HG03565 (cell line): ENCODE data around the gene OR1N1.
"Not testable (repeated sequence)": the region's sequence is repeated elsewhere in the genome, so short reads cannot be mapped to it uniquely, and the experiment has no call there.

Source experiments
- ATAC-seq: cut with Tn5 transposase; IDR thresholded peaks from one replicate; pipeline ENCODE4 v1.9.1; 2021; ENCODE audit warnings: mild to moderate bottlenecking, moderate library complexity; ENCODE audit not compliant: unreplicated experiment

The OR1N1 gene

GRCh38 chr9:122527193-122527592 is at the start of gene OR1N1:
Gene OR1N1, minus strand, starts transcription at chr9:122527293. Its CDS starts 0 bp downstream, at chr9:122527293.
- no peak for ATAC-seq

GRCh38 chr9:122572456-122572855 is 45.4 kb upstream of the OR1N1 start:
- peak; percentile 53 for ATAC-seq

- no peak for ATAC-seq
These were observed 40.8 kb upstream of the OR1N1 start for GRCh38 chr9:122567901-122568300.

- ATAC-seq = no peak
These were observed 35.2 kb upstream of the OR1N1 start for GRCh38 chr9:122562134-122562760.

- ATAC-seq = no peak
These were observed 34.4 kb upstream of the OR1N1 start for GRCh38 chr9:122561446-122561845.

GRCh38 chr9:122552812-122553211 is 25.7 kb upstream of the OR1N1 start, which contains the start of gene OR1N2:
Gene OR1N2, plus strand, starts transcription at chr9:122553112. Its CDS starts 100 bp downstream, at chr9:122553212.
- no peak for ATAC-seq

GRCh38 chr9:122551371-122551770 is 24.3 kb upstream of the OR1N1 start:
- no peak for ATAC-seq

- ATAC-seq = no peak
These were observed 19.1 kb upstream of the OR1N1 start for GRCh38 chr9:122546196-122546595.

- no peak for ATAC-seq
These were observed 11.7 kb upstream of the OR1N1 start for GRCh38 chr9:122538757-122539156.

- ATAC-seq = not testable (repeated sequence)
These were observed 10.0 kb upstream of the OR1N1 start for GRCh38 chr9:122537066-122537465.

- ATAC-seq = no peak
These were observed 9.0 kb upstream of the OR1N1 start for GRCh38 chr9:122536134-122536533.

GRCh38 chr9:122531157-122531556 is 4.1 kb upstream of the OR1N1 start:
- not testable (repeated sequence) for ATAC-seq

- no peak for ATAC-seq
These were observed 491 bp downstream of the OR1N1 start for GRCh38 chr9:122526602-122527001.

- no peak for ATAC-seq
These were observed 7.7 kb downstream of the OR1N1 start for GRCh38 chr9:122519376-122519775.

GRCh38 chr9:122518841-122519240 is 8.3 kb downstream of the OR1N1 start, which contains the start of gene OR1J4:
Gene OR1J4, plus strand, starts transcription at chr9:122519141. Its CDS starts 0 bp downstream, at chr9:122519141.
- no peak for ATAC-seq

GRCh38 chr9:122518226-122518625 is 8.9 kb downstream of the OR1N1 start:
- no peak for ATAC-seq

GRCh38 chr9:122510502-122510901 is 16.6 kb downstream of the OR1N1 start, which contains the start of gene OR1J2:
Gene OR1J2, plus strand, starts transcription at chr9:122510802. Its CDS starts 0 bp downstream, at chr9:122510802.
- ATAC-seq = no peak

- no peak for ATAC-seq
These were observed 20.1 kb downstream of the OR1N1 start for GRCh38 chr9:122506964-122507363.

- ATAC-seq = no peak
These were observed 28.2 kb downstream of the OR1N1 start for GRCh38 chr9:122498883-122499288.

GRCh38 chr9:122479062-122479461 is 48.0 kb downstream of the OR1N1 start:
- ATAC-seq = no peak

GRCh38 chr9:122477826-122478225 is 49.3 kb downstream of the OR1N1 start, which contains the start of gene OR1J1:
Gene OR1J1, minus strand, starts transcription at chr9:122477926. Its CDS starts 0 bp downstream, at chr9:122477926.
- ATAC-seq = no peak

- no peak for ATAC-seq
These were observed 49.7 kb downstream of the OR1N1 start for GRCh38 chr9:122477346-122477745.
